Hematopoietic multipotent progenitor cell treated with erythropoietin and hydrocortisone succinate and interleukin-3 and kit ligand, for 15 days (in vitro differentiated cells): ENCODE results near the gene RALGPS1.

ENCODE experiments used
- DNase-seq: peaks from one replicate; pipeline ENCODE4 v3.0.0-alpha.2; 2015; ENCODE audit warnings: low spot score

RALGPS1 gene

DNA sequence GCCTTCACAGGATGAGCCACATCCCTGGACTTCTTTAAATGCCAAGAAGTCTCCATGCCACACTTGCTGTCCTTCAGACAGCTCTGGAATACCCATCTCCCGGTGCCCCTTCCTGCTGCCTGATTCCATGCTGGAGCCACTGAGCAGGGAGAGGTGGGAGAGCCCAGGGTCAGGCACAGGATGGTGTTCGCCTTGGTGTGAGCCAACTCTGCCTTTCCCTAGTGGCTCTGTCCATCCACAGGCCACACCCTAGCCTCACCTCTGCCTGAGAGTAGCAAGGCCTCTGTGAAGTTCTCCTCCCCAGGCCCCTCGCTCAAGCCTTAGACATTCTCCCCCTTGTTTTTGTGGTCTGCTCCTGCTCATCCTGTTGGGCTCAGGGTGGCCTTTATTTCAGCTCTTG, 262.0 kb downstream of the RALGPS1 start:
- no peak for DNase-seq

DNA sequence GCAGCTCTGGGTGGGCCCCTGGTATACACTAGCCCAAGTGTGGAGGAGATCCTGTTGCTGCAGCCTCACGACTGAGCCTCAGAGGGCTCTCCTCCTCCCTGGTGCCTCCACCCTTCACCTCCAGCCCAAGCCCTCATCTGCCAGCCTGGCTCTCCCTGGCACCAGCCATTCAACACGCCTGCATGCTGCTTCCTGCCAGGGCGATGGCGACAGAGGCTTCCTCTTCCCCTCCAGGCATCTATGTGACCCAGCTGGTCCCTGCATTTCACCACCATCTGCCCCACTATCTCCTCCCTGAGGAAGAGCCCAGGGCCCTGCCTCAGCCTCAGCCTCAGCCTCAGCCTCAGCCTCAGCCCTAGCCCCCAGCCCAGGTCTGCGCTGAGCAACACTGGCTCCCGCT, 262.6 kb downstream of the RALGPS1 start:
- DNase-seq: no peak

DNA sequence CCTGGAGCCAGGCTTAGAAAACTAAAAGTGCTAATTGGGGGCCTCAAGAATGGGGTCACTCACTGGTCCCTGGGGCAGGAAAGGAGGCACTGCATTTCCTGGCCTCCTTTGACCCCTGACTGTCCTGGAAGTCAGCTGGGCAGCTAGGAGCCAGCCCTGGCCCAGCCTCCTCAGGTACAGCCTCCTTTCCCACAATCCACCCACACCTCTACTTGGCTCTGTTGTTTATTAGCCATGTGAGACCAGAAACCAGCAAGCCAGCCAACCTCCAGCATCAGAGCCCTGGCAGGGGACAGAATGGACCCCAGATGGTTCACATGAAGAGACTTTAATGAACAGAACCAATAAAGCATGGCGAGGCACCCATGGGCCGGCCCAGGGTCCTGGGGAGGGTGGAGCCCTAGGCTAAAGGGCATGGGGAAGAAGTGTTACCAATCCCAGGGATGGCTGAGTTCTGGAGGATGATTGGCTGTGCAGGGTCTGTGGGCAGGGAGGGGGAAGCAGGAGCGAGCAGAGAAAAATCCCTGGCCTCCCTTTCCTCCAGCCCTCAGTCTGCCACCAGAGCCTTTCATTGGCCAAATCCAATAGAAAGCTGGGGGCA, 263.2 kb downstream of the RALGPS1 start:
- no peak for DNase-seq

DNA sequence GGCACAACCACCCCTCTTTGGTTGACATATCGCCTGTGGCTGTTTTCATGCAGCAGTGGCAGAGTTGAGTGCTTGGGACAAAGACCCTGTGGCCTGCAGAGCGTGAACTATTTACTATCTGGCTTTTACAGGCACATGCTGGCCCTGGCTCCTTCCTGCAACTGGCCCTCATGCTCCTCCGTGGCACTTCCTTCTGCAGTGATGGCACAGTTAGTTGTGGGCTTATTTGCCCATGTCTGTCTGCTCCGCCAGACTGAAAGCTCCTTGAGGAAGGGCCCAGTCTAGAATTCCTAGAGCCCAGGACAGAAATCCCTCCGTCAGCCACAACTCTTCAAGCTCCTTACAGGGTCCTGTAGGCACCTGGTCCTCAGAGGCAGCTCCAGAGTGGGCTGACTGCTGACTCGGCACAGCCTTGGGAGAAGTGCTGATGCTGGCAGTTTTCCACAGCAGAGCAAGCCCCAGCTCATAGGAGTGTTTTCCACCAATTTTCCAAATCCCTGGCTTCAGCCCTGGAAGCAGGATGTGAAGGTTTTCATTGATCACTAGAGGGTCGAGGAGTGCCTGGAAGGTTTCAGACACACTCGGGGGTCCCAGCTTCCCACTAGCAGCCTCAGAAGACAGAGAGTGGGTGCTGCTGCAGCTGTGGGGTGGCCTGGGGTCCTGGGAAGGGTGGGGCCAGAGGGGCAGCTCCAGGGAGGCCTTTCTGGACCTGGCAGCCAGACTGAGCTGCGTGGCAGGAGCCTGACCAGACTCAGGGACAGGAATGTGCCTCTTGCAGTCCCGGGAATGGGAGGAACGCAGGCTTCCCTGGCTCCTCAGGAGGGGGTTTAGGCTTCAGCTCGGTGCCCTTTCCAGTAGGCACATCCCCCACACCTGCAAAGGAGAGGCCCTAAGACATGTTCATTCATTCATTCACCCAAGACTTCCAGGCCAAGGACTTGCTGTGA, 264.4 kb downstream of the RALGPS1 start:
- no peak for DNase-seq

DNA sequence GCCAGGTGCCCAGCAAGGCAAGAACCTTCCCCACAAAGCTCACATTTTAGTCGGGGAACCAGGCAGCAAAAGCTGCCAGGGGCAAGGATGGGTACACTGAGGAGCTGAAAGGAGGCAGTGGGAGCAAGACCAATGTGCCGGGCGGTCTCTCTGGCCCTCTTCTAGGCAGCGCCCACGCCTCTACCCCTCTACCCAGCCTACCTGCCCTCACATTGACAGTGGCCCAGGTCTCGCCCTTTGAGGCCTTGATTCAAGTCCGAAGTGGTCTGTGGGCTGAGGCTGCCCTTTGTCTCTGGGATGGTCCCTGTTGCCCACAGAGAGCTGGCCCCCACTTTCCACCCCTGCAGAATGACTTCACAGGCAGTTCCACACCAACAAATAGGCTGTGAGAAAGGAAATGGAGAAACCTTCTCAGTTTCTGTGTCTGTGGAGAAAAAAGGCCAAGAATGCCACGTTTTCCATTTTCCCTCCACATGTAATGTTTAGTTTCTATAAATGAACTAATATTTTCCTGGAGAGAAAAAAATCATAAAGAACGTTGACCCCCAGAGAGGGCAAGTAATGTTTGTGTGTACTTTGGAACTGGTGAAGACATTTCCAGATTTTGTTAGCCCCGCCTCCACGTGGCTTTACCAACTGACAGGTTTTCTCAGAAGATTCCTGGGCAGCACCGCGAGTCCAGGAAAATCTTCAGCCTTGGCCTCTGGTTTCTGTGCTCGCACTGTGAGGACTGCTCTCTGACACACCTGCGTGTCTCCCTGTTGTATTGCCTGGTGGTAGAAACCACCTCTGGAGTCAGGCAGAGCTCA, 265.3 kb downstream of the RALGPS1 start:
- no peak for DNase-seq

DNA sequence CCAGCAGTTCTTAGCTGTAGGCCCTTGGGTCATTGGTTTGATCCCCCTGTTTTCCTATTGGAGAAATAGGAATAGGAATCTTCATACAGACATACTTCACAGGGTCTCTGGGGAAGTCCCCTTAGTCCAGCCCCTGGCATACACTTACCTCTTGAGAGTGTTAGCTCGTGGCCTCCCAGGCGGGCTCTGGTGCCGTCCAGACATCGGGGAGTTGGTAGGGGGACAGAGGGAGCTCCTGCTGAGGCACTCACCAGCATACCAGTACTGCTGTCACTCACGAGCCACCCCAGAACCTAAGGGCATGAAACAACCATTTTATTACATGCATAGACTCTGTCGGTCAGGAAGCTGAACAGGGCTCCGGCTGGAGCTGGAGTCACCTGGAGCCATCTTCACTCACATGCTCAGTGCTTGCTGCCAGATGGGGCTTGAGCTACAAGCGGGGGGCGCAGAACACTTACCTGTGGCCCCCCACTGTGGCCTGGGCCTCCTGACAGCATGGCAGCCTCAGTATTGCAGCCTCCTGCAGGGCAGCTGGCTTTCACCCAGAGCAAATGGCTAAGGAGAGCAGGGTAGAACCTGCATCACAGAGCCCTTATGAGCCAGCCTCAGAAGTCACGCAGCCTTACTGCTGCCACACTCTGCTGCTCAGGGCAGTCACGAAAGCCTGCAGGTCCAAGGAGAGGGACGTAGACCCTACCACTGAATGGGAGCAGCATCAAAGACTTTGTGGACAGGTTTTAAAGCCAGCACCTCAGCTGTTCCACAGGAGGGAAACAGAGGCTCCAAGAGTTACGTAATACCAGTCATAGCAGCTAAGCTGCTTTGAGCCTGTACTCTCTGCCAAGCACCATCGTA, 266.1 kb downstream of the RALGPS1 start:
- no peak for DNase-seq

DNA sequence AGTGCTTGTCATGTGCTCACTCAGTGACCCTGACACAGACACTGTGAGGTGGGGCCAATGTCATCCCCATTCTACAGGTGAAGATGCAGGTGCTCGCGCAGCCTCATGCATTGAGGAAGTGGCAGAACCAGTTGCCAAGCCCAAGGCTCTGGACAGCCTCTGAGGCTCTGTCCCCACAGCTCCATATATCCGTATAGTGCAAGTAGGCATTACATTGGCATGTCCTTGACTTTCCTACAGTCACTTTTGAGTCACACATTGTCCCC, 266.7 kb downstream of the RALGPS1 start:
- DNase-seq: no peak

DNA sequence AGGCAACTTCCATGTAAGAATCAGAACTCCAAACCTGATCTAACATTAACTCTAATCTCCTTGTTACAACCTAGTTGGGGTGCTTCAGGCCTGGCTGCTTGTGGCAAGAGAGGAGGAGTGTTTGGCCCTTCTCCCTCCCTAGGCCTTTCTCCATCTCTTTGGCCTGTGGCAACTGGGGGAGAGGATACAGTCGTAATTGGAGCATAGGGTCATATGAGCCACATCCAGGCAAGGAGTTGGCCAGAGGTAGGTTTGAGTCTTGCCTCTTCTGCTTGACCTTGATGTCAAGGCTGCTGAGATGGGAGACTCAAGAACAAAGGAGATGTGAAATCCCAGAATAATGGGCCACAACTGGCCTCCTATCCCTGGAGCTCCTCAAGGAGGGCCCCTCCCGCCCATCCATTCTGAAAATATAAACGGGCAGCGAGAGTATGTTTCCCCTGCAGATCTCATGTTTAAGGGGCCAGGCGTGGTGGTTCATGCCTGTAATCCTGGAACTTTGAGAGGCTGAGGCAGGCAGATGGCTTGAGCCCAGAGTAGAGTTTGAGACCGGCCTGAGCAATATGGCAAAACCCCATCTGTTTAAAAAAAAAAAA, 267.1 kb downstream of the RALGPS1 start:
- DNase-seq: no peak

DNA sequence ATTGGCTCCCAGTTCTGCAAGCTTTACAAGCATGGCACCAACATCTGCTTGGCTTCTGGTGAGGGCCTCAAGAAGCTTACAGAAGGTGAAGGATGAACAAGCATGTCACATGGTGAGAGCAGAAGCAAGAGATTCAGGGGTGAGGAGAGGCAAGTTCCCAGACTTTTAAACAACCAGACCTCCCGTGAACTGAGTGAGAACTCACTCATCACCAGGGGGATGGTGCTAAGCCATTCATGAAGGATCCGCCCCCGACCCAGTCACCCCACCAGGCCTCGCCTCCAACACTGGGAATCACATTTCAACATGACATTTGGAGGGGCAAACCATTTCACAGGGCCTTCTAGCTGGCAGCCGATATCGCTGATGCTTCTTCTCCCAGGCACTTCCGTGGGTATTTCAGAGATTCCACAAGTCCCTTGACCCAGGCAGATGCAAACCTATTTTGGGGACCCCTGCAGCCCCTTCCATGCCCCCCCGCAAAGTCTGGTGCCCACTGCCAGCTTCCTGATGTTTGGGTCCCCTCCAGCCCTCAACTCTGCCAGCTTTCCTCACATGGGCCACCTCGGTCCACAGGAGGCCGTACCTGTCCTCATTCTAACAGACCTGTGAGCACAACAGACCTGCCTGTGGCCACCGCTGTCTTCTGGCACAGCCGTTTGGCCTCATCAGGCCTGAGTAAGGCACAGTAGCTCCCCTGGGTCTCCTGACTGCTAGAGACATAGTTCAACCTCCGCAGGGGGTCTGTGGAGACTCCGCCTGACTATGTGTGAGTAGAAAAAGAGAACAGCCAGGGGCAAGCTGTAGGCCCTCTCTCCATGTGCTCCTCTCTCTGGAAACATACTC, 268.5 kb downstream of the RALGPS1 start:
- DNase-seq: no peak

DNA sequence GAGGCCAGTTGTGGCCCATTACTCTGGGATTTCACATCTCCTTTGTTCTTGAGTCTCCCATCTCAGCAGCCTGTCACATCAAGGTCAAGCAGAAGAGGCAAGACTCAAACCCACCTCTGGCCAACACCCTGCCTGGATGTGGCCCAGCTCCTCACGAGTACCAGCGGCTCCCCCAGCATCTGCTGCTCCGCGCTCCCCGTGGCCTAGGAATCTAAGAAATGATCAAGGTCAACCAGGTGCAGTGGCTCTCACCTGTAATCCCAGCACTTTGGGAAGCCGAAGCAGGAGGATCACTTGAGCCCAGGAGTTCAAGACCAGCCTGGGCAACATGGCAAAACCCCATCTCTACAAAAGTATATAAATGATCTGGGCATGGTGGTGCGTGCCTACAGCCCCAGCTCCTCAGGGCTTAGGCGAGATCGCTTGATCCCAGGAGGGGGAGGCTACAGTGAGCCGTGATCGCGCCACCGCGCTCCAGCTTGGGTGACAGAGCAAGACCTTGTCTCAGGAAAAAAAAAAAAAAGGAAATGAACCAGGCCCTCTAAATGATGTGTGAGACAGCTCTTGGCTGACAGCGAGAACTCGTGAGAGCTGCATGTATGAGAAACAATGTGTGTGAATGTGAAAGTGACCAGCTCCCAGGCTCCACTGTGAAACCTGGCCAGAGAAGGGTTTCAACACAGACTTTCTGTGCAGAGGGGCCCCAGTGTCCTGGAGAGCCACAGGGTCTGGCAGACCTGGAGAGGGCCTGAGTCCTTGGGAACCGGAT, 269.4 kb downstream of the RALGPS1 start:
- no peak for DNase-seq

DNA sequence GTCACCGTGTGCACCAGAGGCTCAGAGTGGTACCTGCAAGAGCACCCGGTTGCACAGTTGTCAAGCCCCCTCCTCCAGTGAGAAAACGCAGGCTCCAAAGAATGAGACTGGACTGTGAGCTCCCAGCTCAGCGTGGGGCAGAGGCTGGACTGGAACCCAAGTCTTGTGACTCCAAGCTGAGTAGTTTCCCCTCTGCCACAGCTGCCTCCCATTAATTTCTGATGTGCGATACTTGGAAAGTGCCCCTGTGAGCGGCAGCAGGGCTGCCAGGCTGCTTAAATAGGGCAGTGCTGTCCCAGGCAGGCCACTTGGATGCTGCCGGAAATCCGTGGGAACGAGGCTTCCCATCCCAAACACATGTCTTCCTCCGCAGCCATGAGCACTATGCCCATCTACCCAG, 270.1 kb downstream of the RALGPS1 start:
- DNase-seq: no peak

DNA sequence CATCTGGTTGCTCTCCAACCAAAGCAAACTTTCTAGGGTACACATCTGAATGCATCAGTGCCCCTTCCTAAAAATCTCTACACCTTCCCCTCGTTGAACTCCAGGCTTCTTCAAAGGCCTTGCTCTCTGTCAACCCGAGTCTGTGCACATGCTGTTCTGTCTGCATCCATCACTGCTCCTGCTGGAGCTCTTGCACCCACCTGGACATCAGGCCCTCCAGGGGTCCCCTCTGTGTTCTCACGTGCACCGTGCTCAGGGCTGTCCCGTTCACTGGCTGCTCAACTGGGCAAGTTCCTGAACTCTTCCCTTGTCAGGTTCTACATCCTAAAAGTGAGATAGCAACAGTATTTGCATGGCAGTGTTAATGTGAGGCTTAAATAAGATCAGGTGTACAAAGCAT, 270.6 kb downstream of the RALGPS1 start:
- DNase-seq: no peak

DNA sequence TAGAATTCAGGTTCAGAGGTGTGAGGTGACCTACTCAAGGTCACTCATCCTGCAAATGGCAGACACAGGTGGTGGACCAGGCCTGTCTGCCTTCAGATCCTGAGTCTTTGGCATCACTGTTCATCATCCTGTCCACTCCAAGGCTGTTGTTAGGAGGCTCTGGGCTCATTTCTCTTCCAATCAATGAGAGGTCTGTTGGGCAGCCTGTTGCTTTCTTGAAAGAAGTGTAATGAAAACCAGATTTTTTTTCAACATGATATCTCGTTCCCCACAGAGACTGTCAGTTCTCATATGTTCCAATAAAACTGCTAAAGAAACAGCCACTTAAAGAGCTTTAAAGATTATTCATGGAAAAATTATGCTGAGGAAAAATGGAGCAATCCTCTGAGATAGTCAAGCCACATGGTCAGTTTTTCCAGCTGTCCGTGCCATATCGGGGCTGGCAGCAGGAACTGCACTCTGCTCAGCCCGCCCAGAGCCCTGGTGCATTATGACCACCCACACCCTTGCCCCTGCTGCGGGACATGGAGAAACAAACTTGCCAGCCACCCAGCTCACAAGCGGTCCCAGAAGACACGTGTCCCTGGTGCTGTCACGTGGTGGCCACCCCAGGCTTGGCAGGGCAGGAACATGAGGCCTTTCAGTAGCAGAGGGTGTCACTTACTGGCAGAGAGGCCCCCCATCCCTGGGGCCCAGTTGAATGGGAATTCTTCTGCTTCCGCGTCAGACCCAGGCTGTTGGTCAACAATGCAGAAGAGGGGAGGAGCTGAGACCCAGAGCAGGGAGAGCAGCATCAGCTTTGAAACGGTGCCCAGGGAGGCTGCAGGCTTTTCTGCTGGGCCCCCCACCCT, 271.6 kb downstream of the RALGPS1 start:
- no peak for DNase-seq

DNA sequence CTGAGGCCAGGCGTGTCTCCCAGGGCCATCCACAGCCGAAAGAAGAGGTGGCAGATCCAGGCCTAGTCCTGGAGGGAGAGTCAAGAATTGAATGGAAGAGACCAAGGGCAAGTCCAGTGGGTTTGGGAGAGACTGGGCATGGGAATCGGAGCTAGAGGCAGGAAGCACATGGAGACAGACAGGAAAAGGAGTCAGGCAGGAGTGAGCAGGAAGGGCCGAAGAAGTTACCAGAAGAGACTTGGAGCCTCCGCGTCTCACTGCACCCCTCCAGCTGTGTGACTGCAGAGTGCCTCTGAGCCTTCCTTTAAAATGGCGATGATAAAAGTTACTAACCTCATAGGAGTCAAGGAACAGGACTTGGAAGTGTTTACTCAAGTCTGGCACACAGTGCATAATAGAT, 272.2 kb downstream of the RALGPS1 start:
- DNase-seq: no peak

DNA sequence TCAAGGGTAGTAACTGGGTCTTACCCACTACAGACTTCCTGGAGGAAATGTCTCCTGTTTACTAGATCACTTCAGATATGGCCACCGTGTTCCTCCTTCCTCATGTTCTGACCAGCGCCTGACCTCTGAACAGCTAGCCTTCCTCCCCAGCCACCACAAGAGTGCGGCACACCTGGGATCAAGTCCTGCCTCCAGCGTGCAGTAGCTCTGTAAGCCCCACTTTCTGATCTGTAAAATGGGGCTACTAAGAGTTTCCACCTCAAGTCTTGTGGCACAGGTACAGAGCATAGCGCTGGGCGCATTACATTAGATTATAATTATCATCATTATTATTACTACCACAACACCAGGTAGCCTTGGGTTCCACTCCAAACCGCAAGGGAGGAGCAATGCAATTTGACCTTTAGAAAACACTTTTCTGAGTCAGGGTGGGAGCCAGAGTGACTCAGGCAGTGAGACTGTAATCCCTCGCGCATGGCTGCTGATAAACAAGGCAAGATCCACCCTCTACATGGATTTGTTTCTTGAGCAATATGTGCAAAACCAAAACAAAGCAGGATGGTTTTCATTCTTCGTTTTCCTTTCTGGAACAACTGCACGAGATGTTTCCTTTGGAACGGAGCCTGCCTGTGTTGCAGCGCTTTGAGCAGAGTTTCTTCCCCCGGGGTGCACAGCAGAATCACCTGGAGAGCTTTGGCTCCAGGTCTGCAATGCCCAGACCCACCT, 272.8 kb downstream of the RALGPS1 start:
- DNase-seq: no peak

DNA sequence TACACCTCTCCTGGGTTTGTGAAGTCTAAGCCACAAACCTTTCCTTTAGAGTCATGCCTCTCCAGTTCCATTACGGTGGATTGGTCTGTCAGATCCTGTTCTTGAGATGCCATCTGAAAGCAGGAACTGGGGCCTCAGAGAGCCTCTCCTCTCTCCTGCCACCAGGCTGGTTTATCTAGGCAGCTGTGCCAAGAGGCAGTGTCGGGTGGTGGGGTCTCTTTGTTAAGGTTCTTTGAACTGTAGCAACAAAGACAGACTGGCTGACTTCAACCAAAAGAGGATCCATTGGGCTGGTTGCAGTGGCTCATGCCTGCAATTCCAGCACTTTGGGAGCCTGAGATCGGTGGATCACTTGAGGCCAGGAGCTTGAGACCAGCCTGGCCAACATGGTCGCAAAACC, 273.8 kb downstream of the RALGPS1 start:
- DNase-seq: no peak

DNA sequence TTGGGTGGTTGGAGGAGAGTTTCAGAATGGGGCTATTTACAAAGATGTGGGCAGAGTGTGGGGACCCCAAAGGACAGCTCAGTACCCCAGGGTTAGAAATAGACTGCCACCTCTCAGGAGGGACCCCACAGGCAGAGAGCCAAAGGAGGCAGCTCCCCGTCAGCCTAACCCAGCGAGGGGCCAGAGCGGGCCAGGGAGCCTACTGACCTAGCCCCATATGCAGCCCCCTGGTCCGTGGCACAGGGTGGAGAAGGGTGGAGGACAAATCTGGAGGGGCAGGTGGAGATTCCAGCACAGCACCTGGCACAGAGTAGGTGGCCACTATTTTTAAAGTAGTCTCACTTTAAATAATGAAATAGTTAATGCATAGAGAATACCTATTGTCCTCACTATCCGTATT, 275.0 kb downstream of the RALGPS1 start:
- DNase-seq: no peak

DNA sequence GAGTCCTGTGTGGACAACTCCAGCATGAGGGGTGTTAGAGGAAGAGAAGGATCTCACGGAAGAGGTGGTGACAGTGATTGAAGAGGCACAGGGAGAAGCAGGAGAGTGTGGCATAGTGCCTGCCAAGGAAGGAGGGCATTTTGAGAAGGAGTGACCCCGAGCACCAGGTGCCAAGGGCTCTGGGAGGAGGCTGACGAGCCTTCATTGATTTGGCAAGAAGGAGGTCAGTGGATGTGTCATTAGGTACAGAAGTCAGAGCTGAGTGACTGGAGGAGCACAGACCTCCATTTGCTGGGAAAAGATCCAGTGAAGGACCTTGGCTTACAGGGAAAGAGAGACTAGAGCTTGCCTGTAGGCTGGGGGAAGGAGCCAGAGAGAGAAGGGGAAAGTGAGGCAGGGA, 278.2 kb downstream of the RALGPS1 start:
- DNase-seq: no peak
